Measurements from ENCODE around the gene OR1K1.

DNA sequence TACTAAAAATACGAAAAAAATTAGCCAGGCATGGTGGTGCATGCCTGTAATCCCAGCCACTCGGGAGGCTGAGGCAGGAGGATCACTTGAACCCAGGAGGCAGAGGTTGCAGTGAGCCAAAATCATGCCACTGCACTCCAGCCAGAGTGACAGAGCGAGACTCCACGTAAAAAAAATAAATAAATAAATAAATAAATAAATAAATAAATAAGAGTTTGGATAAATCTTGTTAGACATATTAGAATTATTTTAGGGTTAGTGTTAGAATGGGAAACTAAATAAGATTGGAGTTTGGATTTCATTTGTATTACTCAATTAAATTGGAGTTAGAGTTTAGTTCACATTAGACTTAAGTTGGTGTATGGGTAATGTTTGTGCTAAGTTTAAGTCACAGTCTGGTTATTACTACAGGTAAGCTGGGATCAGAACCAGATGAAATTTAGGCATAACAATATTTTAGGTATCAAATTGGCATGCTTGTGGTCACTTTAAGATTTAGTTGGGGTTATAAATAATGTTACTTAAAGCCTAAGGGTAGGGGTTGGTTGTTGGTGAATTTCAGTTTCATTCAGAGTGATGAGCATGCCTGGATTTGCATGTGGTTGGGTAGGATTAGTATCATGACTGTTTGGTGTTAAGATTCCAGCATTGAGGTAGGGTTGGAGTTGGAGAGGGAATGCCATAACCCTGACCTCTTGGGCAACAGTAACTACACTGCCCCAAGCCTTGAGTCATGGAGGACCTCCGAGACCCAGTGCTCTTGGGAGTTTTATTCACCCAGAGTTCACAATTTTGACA is 7.9 kb upstream of the OR1K1 start:
- TF ChIP-seq, protein P1, sequence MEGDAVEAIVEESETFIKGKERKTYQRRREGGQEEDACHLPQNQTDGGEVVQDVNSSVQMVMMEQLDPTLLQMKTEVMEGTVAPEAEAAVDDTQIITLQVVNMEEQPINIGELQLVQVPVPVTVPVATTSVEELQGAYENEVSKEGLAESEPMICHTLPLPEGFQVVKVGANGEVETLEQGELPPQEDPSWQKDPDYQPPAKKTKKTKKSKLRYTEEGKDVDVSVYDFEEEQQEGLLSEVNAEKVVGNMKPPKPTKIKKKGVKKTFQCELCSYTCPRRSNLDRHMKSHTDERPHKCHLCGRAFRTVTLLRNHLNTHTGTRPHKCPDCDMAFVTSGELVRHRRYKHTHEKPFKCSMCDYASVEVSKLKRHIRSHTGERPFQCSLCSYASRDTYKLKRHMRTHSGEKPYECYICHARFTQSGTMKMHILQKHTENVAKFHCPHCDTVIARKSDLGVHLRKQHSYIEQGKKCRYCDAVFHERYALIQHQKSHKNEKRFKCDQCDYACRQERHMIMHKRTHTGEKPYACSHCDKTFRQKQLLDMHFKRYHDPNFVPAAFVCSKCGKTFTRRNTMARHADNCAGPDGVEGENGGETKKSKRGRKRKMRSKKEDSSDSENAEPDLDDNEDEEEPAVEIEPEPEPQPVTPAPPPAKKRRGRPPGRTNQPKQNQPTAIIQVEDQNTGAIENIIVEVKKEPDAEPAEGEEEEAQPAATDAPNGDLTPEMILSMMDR (conservative IDR thresholded peaks at IDR 0.05): no peak
- TF ChIP-seq ZFX (IDR thresholded peaks at IDR 0.05): no peak
